ENCODE results near the gene ADORA1.

Gene ADORA1

GRCh38 chr1:203177470-203178039 lies 50.0 kb downstream of the ADORA1 start:
- Mint-ChIP-seq H3K27me3 (peaks cover 18% of the 10 kb centered on the region), H3K9me3 (no peaks in the 10 kb centered on the region), H3K36me3 (no peaks in the 10 kb centered on the region), H3K4me3 (no peak overlapping the region), H3K4me1 (no peaks in the 10 kb centered on the region), H3K27ac (peak overlapping the region; percentile 24)
- no peak for DNase-seq
- CTCF ChIA-PET: no interaction called here

GRCh38 chr1:203178083-203178482 lies 50.6 kb downstream of the ADORA1 start:
- CTCF ChIA-PET: no interaction called here
- no peaks in the 10 kb centered on the region for H3K36me3 Mint-ChIP-seq
- H3K27me3 Mint-ChIP-seq: peaks cover 18% of the 10 kb centered on the region
- peak overlapping the region; percentile 24 for H3K27ac Mint-ChIP-seq
- H3K9me3 Mint-ChIP-seq: no peaks in the 10 kb centered on the region
- DNase-seq: no peak
- no peaks in the 10 kb centered on the region for H3K4me1 Mint-ChIP-seq
- H3K4me3 Mint-ChIP-seq: no peak overlapping the region

- Mint-ChIP-seq H3K27me3 (peaks cover 18% of the 10 kb centered on the region), H3K4me3 (no peak overlapping the region), H3K9me3 (no peaks in the 10 kb centered on the region), H3K27ac (no peak overlapping the region), H3K4me1 (no peaks in the 10 kb centered on the region), H3K36me3 (no peaks in the 10 kb centered on the region)
- CTCF ChIA-PET: interaction anchor here (0.7 kb wide), 1 partner anchor 10 kb away, joined by 3 read pairs; no protein-coding TSS in a partner anchor
- DNase-seq: no peak
These were observed 51.5 kb downstream of the ADORA1 start for GRCh38 chr1:203178821-203179666.

GRCh38 chr1:203179667-203180005 lies 52.1 kb downstream of the ADORA1 start:
- no peak overlapping the region for H3K27ac Mint-ChIP-seq
- no peaks in the 10 kb centered on the region for H3K36me3 Mint-ChIP-seq
- H3K4me1 Mint-ChIP-seq: no peaks in the 10 kb centered on the region
- no peak overlapping the region for H3K4me3 Mint-ChIP-seq
- CTCF ChIA-PET: interaction anchor here (0.6 kb wide), 1 partner anchor 790 kb away, joined by 3 read pairs; no protein-coding TSS in a partner anchor
- peaks cover 22% of the 10 kb centered on the region for H3K27me3 Mint-ChIP-seq
- no peak for DNase-seq
- no peaks in the 10 kb centered on the region for H3K9me3 Mint-ChIP-seq

GRCh38 chr1:203180611-203181330 lies 53.2 kb downstream of the ADORA1 start:
- Mint-ChIP-seq H3K9me3 (no peaks in the 10 kb centered on the region), H3K4me3 (no peak overlapping the region), H3K36me3 (no peaks in the 10 kb centered on the region), H3K4me1 (no peaks in the 10 kb centered on the region), H3K27ac (no peak overlapping the region), H3K27me3 (peaks cover 22% of the 10 kb centered on the region)
- no peak for DNase-seq
- CTCF ChIA-PET: interaction anchor here (1.7 kb wide), 1 partner anchor 9 kb away, joined by 5 read pairs; no protein-coding TSS in a partner anchor

GRCh38 chr1:203181586-203182386 lies 54.3 kb downstream of the ADORA1 start:
- no peaks in the 10 kb centered on the region for H3K36me3 Mint-ChIP-seq
- H3K27ac Mint-ChIP-seq: no peak overlapping the region
- CTCF ChIA-PET: interaction anchor here (1.2 to 1.7 kb wide), 2 partner anchors 10 to 33 kb away, joined by 5 read pairs; no protein-coding TSS in a partner anchor
- DNase-seq: peak; percentile 1
- H3K4me1 Mint-ChIP-seq: no peaks in the 10 kb centered on the region
- H3K4me3 Mint-ChIP-seq: no peak overlapping the region
- H3K9me3 Mint-ChIP-seq: no peaks in the 10 kb centered on the region
- peaks cover 26% of the 10 kb centered on the region for H3K27me3 Mint-ChIP-seq

GRCh38 chr1:203182387-203182953 lies 54.9 kb downstream of the ADORA1 start:
- CTCF ChIA-PET: interaction anchor here (1.2 to 1.7 kb wide), 2 partner anchors 11 to 33 kb away, joined by 5 read pairs; no protein-coding TSS in a partner anchor
- H3K27me3 Mint-ChIP-seq: peaks cover 26% of the 10 kb centered on the region
- H3K4me3 Mint-ChIP-seq: no peak overlapping the region
- H3K9me3 Mint-ChIP-seq: no peaks in the 10 kb centered on the region
- peak; percentile 8 for DNase-seq
- H3K27ac Mint-ChIP-seq: no peak overlapping the region
- no peaks in the 10 kb centered on the region for H3K4me1 Mint-ChIP-seq
- no peaks in the 10 kb centered on the region for H3K36me3 Mint-ChIP-seq

- CTCF ChIA-PET: no interaction called here
- H3K27ac Mint-ChIP-seq: no peak overlapping the region
- no peaks in the 10 kb centered on the region for H3K9me3 Mint-ChIP-seq
- peaks cover 16% of the 10 kb centered on the region for H3K27me3 Mint-ChIP-seq
- no peaks in the 10 kb centered on the region for H3K4me1 Mint-ChIP-seq
- no peak overlapping the region for H3K4me3 Mint-ChIP-seq
- no peaks in the 10 kb centered on the region for H3K36me3 Mint-ChIP-seq
- DNase-seq: peak; percentile 17
These were observed 56.3 kb downstream of the ADORA1 start for GRCh38 chr1:203183828-203184227.

GRCh38 chr1:203184467-203184866 lies 56.9 kb downstream of the ADORA1 start:
- peaks cover 18% of the 10 kb centered on the region for H3K27me3 Mint-ChIP-seq
- no peaks in the 10 kb centered on the region for H3K9me3 Mint-ChIP-seq
- H3K4me3 Mint-ChIP-seq: no peak overlapping the region
- no peak overlapping the region for H3K27ac Mint-ChIP-seq
- H3K4me1 Mint-ChIP-seq: no peaks in the 10 kb centered on the region
- H3K36me3 Mint-ChIP-seq: no peaks in the 10 kb centered on the region
- CTCF ChIA-PET: interaction anchor here (1.7 kb wide), 1 partner anchor 14 kb away, joined by 7 read pairs; no protein-coding TSS in a partner anchor
- DNase-seq: no peak

GRCh38 chr1:203185061-203185461 lies 57.5 kb downstream of the ADORA1 start:
- no peak overlapping the region for H3K4me3 Mint-ChIP-seq
- H3K36me3 Mint-ChIP-seq: no peaks in the 10 kb centered on the region
- DNase-seq: peak; percentile 4
- peaks cover 24% of the 10 kb centered on the region for H3K27me3 Mint-ChIP-seq
- no peak overlapping the region for H3K27ac Mint-ChIP-seq
- H3K9me3 Mint-ChIP-seq: no peaks in the 10 kb centered on the region
- CTCF ChIA-PET: interaction anchor here (1.7 kb wide), 1 partner anchor 14 kb away, joined by 7 read pairs; no protein-coding TSS in a partner anchor
- H3K4me1 Mint-ChIP-seq: no peaks in the 10 kb centered on the region

GRCh38 chr1:203185585-203185984 lies 58.1 kb downstream of the ADORA1 start:
- Mint-ChIP-seq H3K9me3 (no peaks in the 10 kb centered on the region), H3K4me3 (no peak overlapping the region), H3K27me3 (peaks cover 25% of the 10 kb centered on the region), H3K36me3 (no peaks in the 10 kb centered on the region), H3K4me1 (no peaks in the 10 kb centered on the region), H3K27ac (no peak overlapping the region)
- DNase-seq: peak; percentile 14
- CTCF ChIA-PET: interaction anchor here (1.7 kb wide), 1 partner anchor 15 kb away, joined by 7 read pairs; no protein-coding TSS in a partner anchor

GRCh38 chr1:203186091-203186445 lies 58.5 kb downstream of the ADORA1 start:
- DNase-seq: no peak
- H3K4me3 Mint-ChIP-seq: no peak overlapping the region
- no peak overlapping the region for H3K27ac Mint-ChIP-seq
- H3K36me3 Mint-ChIP-seq: no peaks in the 10 kb centered on the region
- no peaks in the 10 kb centered on the region for H3K4me1 Mint-ChIP-seq
- no peaks in the 10 kb centered on the region for H3K9me3 Mint-ChIP-seq
- H3K27me3 Mint-ChIP-seq: peaks cover 22% of the 10 kb centered on the region
- CTCF ChIA-PET: interaction anchor here (1.7 kb wide), 1 partner anchor 15 kb away, joined by 7 read pairs; no protein-coding TSS in a partner anchor

GRCh38 chr1:203186446-203187303 lies 59.1 kb downstream of the ADORA1 start, which contains the start of gene CHI3L1:
Gene CHI3L1 (minus strand): TSS chr1:203186704. CDS start chr1:203186623, 81 bp downstream.
- H3K4me1 Mint-ChIP-seq: no peaks in the 10 kb centered on the region
- H3K4me3 Mint-ChIP-seq: no peak within 1 kb of the TSS
- no peak within 1 kb of the TSS for H3K27ac Mint-ChIP-seq
- DNase-seq: no peak
- CTCF ChIA-PET: no interaction called here
- H3K27me3 Mint-ChIP-seq: peaks cover 22% of the 10 kb centered on the region
- no peaks in the 10 kb centered on the region for H3K36me3 Mint-ChIP-seq
- H3K9me3 Mint-ChIP-seq: no peaks in the 10 kb centered on the region
